GM12878 (cell line): ENCODE data around the gene NME7. TPM values are rescaled to one million over a fixed set of nuclear protein-coding genes. Genes with fewer than 3 reads are reported as not detected.

Experiments used
- ATAC-seq: fragments of 200-7000 bp; cut with Tn5 transposase; 3 replicates; pipeline ENCODE4 v1.9.1; 2020; ENCODE audit warnings: mild to moderate bottlenecking, moderate library complexity
- BruUV-seq: library from RNA; stranded (reverse); fragments of 400-500 nt; replicated peaks from 2 replicates; lab custom pipeline; 2021; lab: Mats Ljungman, UMichigan
- CTCF ChIA-PET: fragments of 300-600 bp; sonication (Branson Sonifier 250); formaldehyde crosslinking; extraction: SDS; loops from one replicate; lab custom pipeline; 2021; ENCODE audit warnings: inconsistent platforms; lab: Yijun Ruan, JAX
- POLR2A ChIA-PET: fragments of 350-600 bp; formaldehyde crosslinking; extraction: SDS; loops from one replicate; lab custom pipeline; 2021; ENCODE audit warnings: inconsistent platforms; lab: Charles Lee
- RAD21 ChIA-PET: fragments of 300-600 bp; sonication (Branson Sonifier 250); formaldehyde crosslinking; loops from one replicate; lab custom pipeline; 2023; ENCODE audit warnings: antibody characterized with exemption; ENCODE audit not compliant: unreplicated experiment; lab: Charles Lee
- SMC1A ChIA-PET: fragments of 300-600 bp; sonication (Branson Sonifier 250); formaldehyde crosslinking; loops from one replicate; lab custom pipeline; 2023; ENCODE audit not compliant: unreplicated experiment, uncharacterized antibody; lab: Charles Lee
- DNase-seq: peaks from one replicate; pipeline ENCODE4 v3.0.0-alpha.2; 2011; ENCODE audit warnings: low read depth, low spot score
- FAIRE-seq: peaks from 3 replicates; lab custom pipeline; 2011; peaks lifted over from hg19 to GRCh38; lab: Jason Lieb, UNC
- H2AFZ ChIP-seq: 2 replicates; pipeline ENCODE4 v1.6.0; 2011; ENCODE audit warnings: low read depth, low read length, control low read depth; ENCODE audit not compliant: control insufficient read depth
- H3K27ac ChIP-seq: 2 replicates; pipeline ENCODE4 v1.5.1; 2011; ENCODE audit warnings: control low read depth; ENCODE audit not compliant: control insufficient read depth, insufficient read depth
- H3K27me3 ChIP-seq, 2 experiments: replicated peaks in 1 of 2; 2 replicates each; pipeline versions ENCODE4 v1.6.0 to v1.6.1; 2011; ENCODE audit warnings: low read length in 1 of 2; ENCODE audit not compliant: control insufficient read depth in 2 of 2, insufficient read depth in 2 of 2
- H3K36me3 ChIP-seq, 2 experiments: 2 replicates each; pipeline ENCODE4 v1.5.1; 2011; ENCODE audit warnings: low read length in 1 of 2; ENCODE audit not compliant: control insufficient read depth in 2 of 2, insufficient read depth in 2 of 2
- H3K4me1 ChIP-seq: 2 replicates; pipeline ENCODE4 v1.6.1; 2011; ENCODE audit warnings: mild to moderate bottlenecking, low read length, moderate library complexity, mixed read lengths; ENCODE audit not compliant: control insufficient read depth, insufficient read depth
- H3K4me2 ChIP-seq: 2 replicates; pipeline ENCODE4 v1.6.0; 2011; ENCODE audit warnings: control low read depth; ENCODE audit not compliant: control insufficient read depth, insufficient read depth
- H3K4me3 ChIP-seq: fragments of 200-600 bp; sonication (generic); 2 replicates; pipeline ENCODE4 v1.5.1; 2016
- H3K79me2 ChIP-seq: 2 replicates; pipeline ENCODE4 v1.6.0; 2011; ENCODE audit warnings: low read length; ENCODE audit not compliant: control insufficient read depth, insufficient read depth
- H3K9ac ChIP-seq: 2 replicates; pipeline ENCODE4 v1.8.0; 2011; ENCODE audit warnings: low read length, control low read depth, mixed read lengths; ENCODE audit not compliant: control insufficient read depth, insufficient read depth
- H3K9me3 ChIP-seq: replicated peaks from 3 replicates; pipeline ENCODE4 v1.5.1; 2011; ENCODE audit warnings: mild to moderate bottlenecking, low read length; ENCODE audit not compliant: control insufficient read depth, insufficient read depth
- H4K20me1 ChIP-seq: 2 replicates; pipeline ENCODE4 v1.6.0; 2011; ENCODE audit not compliant: control insufficient read depth, insufficient read depth
- BMI1 ChIP-seq: fragments of 450-650 bp; IDR thresholded peaks from 2 replicates; pipeline ENCODE4 v1.6.1; 2016; ENCODE audit warnings: mild to moderate bottlenecking, moderate library complexity, borderline replicate concordance
- CBX3 ChIP-seq: fragments of 200-600 bp; sonication (generic); IDR thresholded peaks from 2 replicates; pipeline ENCODE4 v1.6.1; 2016; ENCODE audit warnings: low read depth, borderline replicate concordance
- FOS ChIP-seq: IDR thresholded peaks from 3 replicates; pipeline ENCODE4 v1.6.1; 2011; ENCODE audit warnings: borderline replicate concordance; ENCODE audit not compliant: insufficient read length; ENCODE audit errors: extremely low read depth
- HCFC1 ChIP-seq: fragments of 150-350 bp; IDR thresholded peaks from 2 replicates; pipeline ENCODE4 v1.6.1; 2014; ENCODE audit warnings: low read length
- HDAC2 ChIP-seq: fragments of 200-600 bp; sonication (generic); IDR thresholded peaks from 2 replicates; pipeline ENCODE4 v1.6.1; 2017
- POLR2AphosphoS5 ChIP-seq: IDR thresholded peaks from 2 replicates; pipeline ENCODE4 v1.6.1; 2011; ENCODE audit warnings: mild to moderate bottlenecking, low read length, inconsistent platforms
- SMARCA5 ChIP-seq: fragments of 450-650 bp; IDR thresholded peaks from 2 replicates; pipeline ENCODE4 v1.6.1; 2017; ENCODE audit warnings: mild to moderate bottlenecking
- TBL1XR1 ChIP-seq: IDR thresholded peaks from 2 replicates; pipeline ENCODE4 v1.6.1; 2012; ENCODE audit warnings: low read depth, low read length, improper control_type of control experiment
- ZNF384 ChIP-seq: IDR thresholded peaks from 2 replicates; pipeline ENCODE4 v1.6.1; 2012; ENCODE audit warnings: low read depth, mild to moderate bottlenecking, low read length, improper control_type of control experiment, borderline replicate concordance
- in situ Hi-C: fragments of 300-500 bp; cut with MboI; formaldehyde crosslinking; loops from 9 replicates; pipeline ENCODE4 v1.14.3; 2018; ENCODE audit warnings: mixed read lengths
- intact Hi-C: fragments of 100-400 bp; cut with micrococcal nuclease; formaldehyde crosslinking; loops from one replicate; pipeline ENCODE4 v1.14.2; 2022; ENCODE audit not compliant: unreplicated experiment
- polyA plus RNA-seq, 11 experiments: library from polyadenylated mRNA; depleted of rRNA in 4 of 11; unstranded in 6 of 11; stranded (reverse) in 5 of 11; fragments of >200 nt; fragmentation: Nextera tagmentation in 4 of 11; fragmentation: Illumina TruSeq in 1 of 11; extraction: Ambion mirVana in 4 of 11; extraction: Trizol in 1 of 11; gene quantifications; 1 replicate in 1 of 11; 2 replicates in 10 of 11; pipeline versions ENCODE4 v1.2.1 to v1.2.3, GENCODE V29; 2011 to 2016; ENCODE audit warnings: inconsistent platforms in 2 of 11, missing spikeins in 2 of 11, low read depth in 1 of 11
- total RNA-seq, 4 experiments: library from RNA; depleted of rRNA in 3 of 4; stranded (reverse); fragments of >200 nt in 3 of 4; fragmentation: Illumina TruSeq in 1 of 4; extraction: Trizol in 1 of 4; gene quantifications; 2 replicates each; pipeline versions ENCODE4 v1.2.1 to v1.2.3, GENCODE V29; 2013 to 2021
- TF ChIP-seq, protein P1 (sequence below): fragments of 450-650 bp; IDR thresholded peaks from 2 replicates; pipeline ENCODE4 v1.6.1; 2017; ENCODE audit warnings: low read depth, mild to moderate bottlenecking, moderate library complexity
- TF ChIP-seq, protein P2 (sequence below): fragments of 450-650 bp; formaldehyde crosslinking; IDR thresholded peaks from 2 replicates; pipeline ENCODE4 v1.4.0; 2020; ENCODE audit warnings: mild to moderate bottlenecking, moderate library complexity
- TF ChIP-seq, protein P3 (sequence below): IDR thresholded peaks from 2 replicates; pipeline ENCODE4 v1.6.1; 2012; ENCODE audit warnings: low read depth, low read length, improper control_type of control experiment
- TF ChIP-seq, protein P4 (sequence below): fragments of 450-650 bp; IDR thresholded peaks from 2 replicates; pipeline ENCODE4 v1.6.1; 2017; ENCODE audit warnings: mild to moderate bottlenecking, moderate library complexity
- TF ChIP-seq, protein P5 (sequence below): IDR thresholded peaks from 2 replicates; pipeline ENCODE4 v1.6.1; 2012; ENCODE audit warnings: low read depth, low read length, improper control_type of control experiment

The NME7 gene
- total and polyA plus RNA-seq, 10 of the 15 experiments (the other 5 are each of a cell fraction or from before 2014, with no cell fraction given), result 1.5 to 15.6 (median 7.2) TPM

DNA sequence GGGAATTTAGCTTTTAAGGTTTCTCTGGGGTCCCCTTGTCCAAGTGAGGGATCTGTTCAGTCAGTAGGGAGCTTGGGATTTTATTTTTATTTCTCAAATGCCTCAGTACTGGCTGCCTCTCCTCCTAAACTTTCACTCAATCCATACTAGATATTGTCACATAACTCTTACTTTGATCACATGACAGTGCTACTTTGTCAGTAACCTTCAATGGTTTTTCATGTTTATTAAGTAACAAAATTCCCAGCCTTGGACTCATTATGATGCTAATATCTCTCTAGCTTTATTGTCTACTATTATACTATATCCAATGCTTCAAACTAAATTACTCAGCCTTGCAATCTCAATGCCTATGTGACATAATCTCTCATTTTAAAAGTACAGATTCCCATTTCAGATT lies 163.4 kb downstream of the NME7 start:
- Histone ChIP-seq H2AFZ (no peak overlapping the region), H3K36me3 (no peaks in the 10 kb centered on the region), H3K4me1 (no peaks in the 10 kb centered on the region), H3K27me3 (no peaks in the 10 kb centered on the region; a peak in 1 of 4 replicates), H3K79me2 (no peaks in the 10 kb centered on the region), H3K27ac (no peak overlapping the region), H3K9me3 (no peaks in the 10 kb centered on the region), H3K4me2 (no peak overlapping the region), H4K20me1 (no peaks in the 10 kb centered on the region), H3K4me3 (no peak overlapping the region), H3K9ac (no peak overlapping the region)
- DNase-seq (no peak), ATAC-seq (no peak), FAIRE-seq (no peak)
- CTCF ChIA-PET, result no interaction called here
- BruUV-seq, result no TSS peak
- in situ Hi-C loops, result no loop called here
- intact Hi-C loops, result no loop called here
- POLR2A ChIA-PET, result no interaction called here
- RAD21 ChIA-PET, result no interaction called here
- SMC1A ChIA-PET, result interaction anchor here (1.0 kb wide), 1 partner anchor 123 kb away, joined by 3 read pairs; no protein-coding TSS in a partner anchor
- TF ChIP-seq CBX3 (no peak), HCFC1 (no peak), ZNF384 (no peak), POLR2AphosphoS5 (no peak), SMARCA5 (no peak), BMI1 (no peak), TBL1XR1 (no peak), FOS (no peak), HDAC2 (no peak)
- TF ChIP-seq, protein P1, sequence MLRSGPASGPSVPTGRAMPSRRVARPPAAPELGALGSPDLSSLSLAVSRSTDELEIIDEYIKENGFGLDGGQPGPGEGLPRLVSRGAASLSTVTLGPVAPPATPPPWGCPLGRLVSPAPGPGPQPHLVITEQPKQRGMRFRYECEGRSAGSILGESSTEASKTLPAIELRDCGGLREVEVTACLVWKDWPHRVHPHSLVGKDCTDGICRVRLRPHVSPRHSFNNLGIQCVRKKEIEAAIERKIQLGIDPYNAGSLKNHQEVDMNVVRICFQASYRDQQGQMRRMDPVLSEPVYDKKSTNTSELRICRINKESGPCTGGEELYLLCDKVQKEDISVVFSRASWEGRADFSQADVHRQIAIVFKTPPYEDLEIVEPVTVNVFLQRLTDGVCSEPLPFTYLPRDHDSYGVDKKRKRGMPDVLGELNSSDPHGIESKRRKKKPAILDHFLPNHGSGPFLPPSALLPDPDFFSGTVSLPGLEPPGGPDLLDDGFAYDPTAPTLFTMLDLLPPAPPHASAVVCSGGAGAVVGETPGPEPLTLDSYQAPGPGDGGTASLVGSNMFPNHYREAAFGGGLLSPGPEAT, result no peak
- TF ChIP-seq, protein P2, sequence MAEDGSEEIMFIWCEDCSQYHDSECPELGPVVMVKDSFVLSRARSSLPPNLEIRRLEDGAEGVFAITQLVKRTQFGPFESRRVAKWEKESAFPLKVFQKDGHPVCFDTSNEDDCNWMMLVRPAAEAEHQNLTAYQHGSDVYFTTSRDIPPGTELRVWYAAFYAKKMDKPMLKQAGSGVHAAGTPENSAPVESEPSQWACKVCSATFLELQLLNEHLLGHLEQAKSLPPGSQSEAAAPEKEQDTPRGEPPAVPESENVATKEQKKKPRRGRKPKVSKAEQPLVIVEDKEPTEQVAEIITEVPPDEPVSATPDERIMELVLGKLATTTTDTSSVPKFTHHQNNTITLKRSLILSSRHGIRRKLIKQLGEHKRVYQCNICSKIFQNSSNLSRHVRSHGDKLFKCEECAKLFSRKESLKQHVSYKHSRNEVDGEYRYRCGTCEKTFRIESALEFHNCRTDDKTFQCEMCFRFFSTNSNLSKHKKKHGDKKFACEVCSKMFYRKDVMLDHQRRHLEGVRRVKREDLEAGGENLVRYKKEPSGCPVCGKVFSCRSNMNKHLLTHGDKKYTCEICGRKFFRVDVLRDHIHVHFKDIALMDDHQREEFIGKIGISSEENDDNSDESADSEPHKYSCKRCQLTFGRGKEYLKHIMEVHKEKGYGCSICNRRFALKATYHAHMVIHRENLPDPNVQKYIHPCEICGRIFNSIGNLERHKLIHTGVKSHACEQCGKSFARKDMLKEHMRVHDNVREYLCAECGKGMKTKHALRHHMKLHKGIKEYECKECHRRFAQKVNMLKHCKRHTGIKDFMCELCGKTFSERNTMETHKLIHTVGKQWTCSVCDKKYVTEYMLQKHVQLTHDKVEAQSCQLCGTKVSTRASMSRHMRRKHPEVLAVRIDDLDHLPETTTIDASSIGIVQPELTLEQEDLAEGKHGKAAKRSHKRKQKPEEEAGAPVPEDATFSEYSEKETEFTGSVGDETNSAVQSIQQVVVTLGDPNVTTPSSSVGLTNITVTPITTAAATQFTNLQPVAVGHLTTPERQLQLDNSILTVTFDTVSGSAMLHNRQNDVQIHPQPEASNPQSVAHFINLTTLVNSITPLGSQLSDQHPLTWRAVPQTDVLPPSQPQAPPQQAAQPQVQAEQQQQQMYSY (CRISPR knock-in tag), result no peak
- TF ChIP-seq, protein P3, sequence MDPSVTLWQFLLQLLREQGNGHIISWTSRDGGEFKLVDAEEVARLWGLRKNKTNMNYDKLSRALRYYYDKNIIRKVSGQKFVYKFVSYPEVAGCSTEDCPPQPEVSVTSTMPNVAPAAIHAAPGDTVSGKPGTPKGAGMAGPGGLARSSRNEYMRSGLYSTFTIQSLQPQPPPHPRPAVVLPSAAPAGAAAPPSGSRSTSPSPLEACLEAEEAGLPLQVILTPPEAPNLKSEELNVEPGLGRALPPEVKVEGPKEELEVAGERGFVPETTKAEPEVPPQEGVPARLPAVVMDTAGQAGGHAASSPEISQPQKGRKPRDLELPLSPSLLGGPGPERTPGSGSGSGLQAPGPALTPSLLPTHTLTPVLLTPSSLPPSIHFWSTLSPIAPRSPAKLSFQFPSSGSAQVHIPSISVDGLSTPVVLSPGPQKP, result no peak
- TF ChIP-seq, protein P4, sequence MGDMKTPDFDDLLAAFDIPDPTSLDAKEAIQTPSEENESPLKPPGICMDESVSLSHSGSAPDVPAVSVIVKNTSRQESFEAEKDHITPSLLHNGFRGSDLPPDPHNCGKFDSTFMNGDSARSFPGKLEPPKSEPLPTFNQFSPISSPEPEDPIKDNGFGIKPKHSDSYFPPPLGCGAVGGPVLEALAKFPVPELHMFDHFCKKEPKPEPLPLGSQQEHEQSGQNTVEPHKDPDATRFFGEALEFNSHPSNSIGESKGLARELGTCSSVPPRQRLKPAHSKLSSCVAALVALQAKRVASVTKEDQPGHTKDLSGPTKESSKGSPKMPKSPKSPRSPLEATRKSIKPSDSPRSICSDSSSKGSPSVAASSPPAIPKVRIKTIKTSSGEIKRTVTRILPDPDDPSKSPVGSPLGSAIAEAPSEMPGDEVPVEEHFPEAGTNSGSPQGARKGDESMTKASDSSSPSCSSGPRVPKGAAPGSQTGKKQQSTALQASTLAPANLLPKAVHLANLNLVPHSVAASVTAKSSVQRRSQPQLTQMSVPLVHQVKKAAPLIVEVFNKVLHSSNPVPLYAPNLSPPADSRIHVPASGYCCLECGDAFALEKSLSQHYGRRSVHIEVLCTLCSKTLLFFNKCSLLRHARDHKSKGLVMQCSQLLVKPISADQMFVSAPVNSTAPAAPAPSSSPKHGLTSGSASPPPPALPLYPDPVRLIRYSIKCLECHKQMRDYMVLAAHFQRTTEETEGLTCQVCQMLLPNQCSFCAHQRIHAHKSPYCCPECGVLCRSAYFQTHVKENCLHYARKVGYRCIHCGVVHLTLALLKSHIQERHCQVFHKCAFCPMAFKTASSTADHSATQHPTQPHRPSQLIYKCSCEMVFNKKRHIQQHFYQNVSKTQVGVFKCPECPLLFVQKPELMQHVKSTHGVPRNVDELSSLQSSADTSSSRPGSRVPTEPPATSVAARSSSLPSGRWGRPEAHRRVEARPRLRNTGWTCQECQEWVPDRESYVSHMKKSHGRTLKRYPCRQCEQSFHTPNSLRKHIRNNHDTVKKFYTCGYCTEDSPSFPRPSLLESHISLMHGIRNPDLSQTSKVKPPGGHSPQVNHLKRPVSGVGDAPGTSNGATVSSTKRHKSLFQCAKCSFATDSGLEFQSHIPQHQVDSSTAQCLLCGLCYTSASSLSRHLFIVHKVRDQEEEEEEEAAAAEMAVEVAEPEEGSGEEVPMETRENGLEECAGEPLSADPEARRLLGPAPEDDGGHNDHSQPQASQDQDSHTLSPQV, result no peak
- TF ChIP-seq, protein P5, sequence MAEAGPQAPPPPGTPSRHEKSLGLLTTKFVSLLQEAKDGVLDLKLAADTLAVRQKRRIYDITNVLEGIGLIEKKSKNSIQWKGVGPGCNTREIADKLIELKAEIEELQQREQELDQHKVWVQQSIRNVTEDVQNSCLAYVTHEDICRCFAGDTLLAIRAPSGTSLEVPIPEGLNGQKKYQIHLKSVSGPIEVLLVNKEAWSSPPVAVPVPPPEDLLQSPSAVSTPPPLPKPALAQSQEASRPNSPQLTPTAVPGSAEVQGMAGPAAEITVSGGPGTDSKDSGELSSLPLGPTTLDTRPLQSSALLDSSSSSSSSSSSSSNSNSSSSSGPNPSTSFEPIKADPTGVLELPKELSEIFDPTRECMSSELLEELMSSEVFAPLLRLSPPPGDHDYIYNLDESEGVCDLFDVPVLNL, result no peak
